ENCODE results near the gene METTL26. TPM values are rescaled to one million over a fixed set of nuclear protein-coding genes. Genes with fewer than 3 reads are reported as not detected.
A peak's percentile ranks its signal among the peaks of the same experiment; 100 is the strongest.

The METTL26 gene
- polyA plus RNA-seq, 2 of the 4 experiments (the other 2 are of a cell fraction) = 47.2 to 78.3 TPM

DNA sequence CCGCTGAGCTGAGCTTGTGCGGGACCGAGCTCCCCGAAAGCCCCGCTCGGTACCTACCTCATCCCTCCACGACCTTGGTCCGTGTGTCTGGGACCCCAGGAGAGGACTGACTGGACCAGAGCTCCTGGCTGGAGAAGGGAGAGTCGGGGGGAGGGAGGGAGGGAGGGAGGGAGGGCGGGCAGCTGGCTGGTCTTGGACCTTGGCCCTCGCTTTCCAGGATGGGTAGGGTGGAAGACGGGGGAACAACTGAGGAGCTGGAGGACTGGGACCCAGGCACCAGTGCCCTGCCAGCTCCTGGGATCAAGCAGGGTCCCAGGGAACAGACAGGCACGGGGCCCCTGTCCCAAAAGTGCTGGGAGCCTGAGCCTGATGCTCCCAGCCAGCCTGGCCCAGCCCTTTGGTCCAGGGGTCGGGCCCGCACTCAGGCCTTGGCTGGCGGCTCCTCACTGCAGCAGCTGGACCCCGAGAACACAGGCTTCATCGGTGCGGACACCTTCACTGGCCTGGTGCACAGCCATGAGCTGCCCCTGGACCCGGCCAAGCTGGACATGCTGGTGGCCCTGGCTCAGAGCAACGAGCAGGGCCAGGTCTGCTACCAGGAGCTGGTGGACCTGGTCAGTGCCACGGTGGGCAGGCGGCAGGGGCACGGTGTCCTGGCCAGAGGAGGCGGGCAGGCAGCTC, 39.9 kb upstream of the METTL26 start (continued):
- TF ChIP-seq CHD2 (IDR thresholded peaks at IDR 0.05; ENCODE audit: low read length, partially characterized antibody) (no peak), JUN (IDR thresholded peaks at IDR 0.05) (no peak), MAX (IDR thresholded peaks at IDR 0.05) (no peak), KDM1A (IDR thresholded peaks at IDR 0.05; ENCODE audit: low read depth) (no peak)

GRCh38 chr16:674968-675883, 39.1 kb upstream of the METTL26 start, which contains the start of gene RHBDL1:
RHBDL1 (plus strand) TSS chr16:675671; CDS start chr16:675791, 120 bp downstream.
- H3K27ac ChIP-seq = peak within 1 kb of the TSS; percentile 63 to 84
- TF ChIP-seq KDM1A (IDR thresholded peaks at IDR 0.05; ENCODE audit: low read depth) (peak; percentile 41; the same call in 1 of the 2 replicates), ZFP36 (IDR thresholded peaks at IDR 0.05; ENCODE audit: borderline replicate concordance, partially characterized antibody) (peak; percentile 100), JUN (IDR thresholded peaks at IDR 0.05) (peak in 1 of 2 experiments; percentile 34; a peak in 1 of 5 replicates), NPAS2 (CRISPR knock-in tag; IDR thresholded peaks at IDR 0.05; ENCODE audit: borderline replicate concordance) (no peak), RNF2 (IDR thresholded peaks at IDR 0.05; ENCODE audit: borderline replicate concordance, low read depth) (no peak), MAX (IDR thresholded peaks at IDR 0.05) (peak; percentile 1; the same call in 1 of the 2 replicates), PBX3 (IDR thresholded peaks at IDR 0.05) (peak; percentile 45; the same call in 1 of the 2 replicates), HMGXB4 (CRISPR knock-in tag; IDR thresholded peaks at IDR 0.05; ENCODE audit: borderline replicate concordance) (no peak)
- peaks cover 25% of the 10 kb centered on the region for H3K4me1 ChIP-seq
- CTCF ChIA-PET = interaction anchor here (1.0 to 2.6 kb wide), 6 partner anchors 9 to 82 kb away, joined by 3 to 21 read pairs (median 6); partner anchors contain the start of gene RHOT2
- WGBS (ENCODE audit: missing lambda C conversion rate) = 7% methylated on average over 39 of the region's 73 CpGs
- peak within 1 kb of the TSS; percentile 98 for H3K4me2 ChIP-seq
- ATAC-seq (peak in 1 of 2 experiments; percentile 15; a peak in 2 of 6 replicates), FAIRE-seq (no peak), DNase-seq (ENCODE audit: low read depth in 1 of 2, low spot score in 1 of 2) (peak in 1 of 2 experiments; percentile 66)
- POLR2A ChIA-PET = interaction anchor here (1.2 to 1.3 kb wide), 2 partner anchors 15 to 26 kb away, joined by 3 to 6 read pairs; partner anchors contain the start of gene WDR90
- H3K4me3 ChIP-seq = peak within 1 kb of the TSS; percentile 50
- H3K9me3 ChIP-seq = no peaks in the 10 kb centered on the region

DNA sequence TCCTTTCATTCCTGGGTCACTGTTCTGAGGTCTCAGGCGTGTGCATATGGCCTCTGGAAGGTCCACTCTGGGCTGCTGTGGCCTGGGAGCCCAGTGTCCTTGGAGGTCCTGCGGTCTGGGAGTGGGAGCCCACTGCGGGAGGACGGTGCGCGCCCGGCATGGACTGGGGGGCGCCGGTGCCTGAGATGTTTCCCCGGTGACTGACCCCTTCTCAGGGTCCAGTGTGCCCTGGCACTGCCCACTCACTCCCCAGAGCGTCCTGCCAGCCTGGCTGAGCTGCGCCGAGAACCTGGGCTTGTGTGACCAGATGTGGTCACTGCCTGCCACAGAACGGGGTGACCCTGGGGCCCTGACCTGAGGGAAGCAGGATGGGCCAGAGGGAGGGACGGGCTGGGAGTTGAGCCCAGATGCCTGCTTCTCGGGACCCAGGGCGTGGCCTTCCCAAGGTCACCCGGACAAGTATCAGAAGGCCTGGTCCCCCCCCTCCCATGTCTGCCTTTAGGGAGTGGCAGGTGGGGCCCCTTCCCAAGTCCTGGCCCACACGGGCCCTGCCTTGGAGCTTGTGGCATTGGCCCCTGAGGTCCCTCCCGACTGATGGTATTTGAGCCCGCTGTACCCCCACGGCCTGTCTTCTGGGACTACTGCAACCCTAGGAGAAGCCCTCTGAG, 38.2 kb upstream of the METTL26 start:
- Histone ChIP-seq H3K4me1 (peaks cover 24% of the 10 kb centered on the region), H3K4me2 (peak overlapping the region; percentile 98), H3K4me3 (no peak overlapping the region), H3K9me3 (no peaks in the 10 kb centered on the region), H3K27ac (peak overlapping the region in 1 of 2 experiments; percentile 84; a peak in 3 of 6 replicates)
- ChIA-PET CTCF (interaction anchor here (1.4 to 2.6 kb wide), 2 partner anchors 8 to 13 kb away, joined by 10 to 21 read pairs; partner anchors contain the start of gene RHOT2), POLR2A (interaction anchor here (1.2 to 1.3 kb wide), 2 partner anchors 14 to 25 kb away, joined by 3 to 6 read pairs; partner anchors contain the start of gene WDR90)
- 77% methylated on average over 12 of the region's 22 CpGs for WGBS (ENCODE audit: missing lambda C conversion rate)
- FAIRE-seq (no peak), DNase-seq (ENCODE audit: low read depth in 1 of 2, low spot score in 1 of 2) (no peak), ATAC-seq (no peak)
- TF ChIP-seq HDAC2 (IDR thresholded peaks at IDR 0.05) = no peak
- TF ChIP-seq ZNF302 (CRISPR knock-in tag; IDR thresholded peaks at IDR 0.05) = no peak
- TF ChIP-seq FOSB (CRISPR knock-in tag; IDR thresholded peaks at IDR 0.05) = no peak
- TF ChIP-seq, protein P1, sequence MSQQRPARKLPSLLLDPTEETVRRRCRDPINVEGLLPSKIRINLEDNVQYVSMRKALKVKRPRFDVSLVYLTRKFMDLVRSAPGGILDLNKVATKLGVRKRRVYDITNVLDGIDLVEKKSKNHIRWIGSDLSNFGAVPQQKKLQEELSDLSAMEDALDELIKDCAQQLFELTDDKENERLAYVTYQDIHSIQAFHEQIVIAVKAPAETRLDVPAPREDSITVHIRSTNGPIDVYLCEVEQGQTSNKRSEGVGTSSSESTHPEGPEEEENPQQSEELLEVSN (IDR thresholded peaks at IDR 0.05; ENCODE audit: borderline replicate concordance, low read depth) = no peak
- no peak for TF ChIP-seq JUN (IDR thresholded peaks at IDR 0.05)
- TF ChIP-seq RAD21 (conservative IDR thresholded peaks at IDR 0.05 in 1 of 2, IDR thresholded peaks at IDR 0.05 in 1 of 2) = no peak
- TF ChIP-seq GATA3 (IDR thresholded peaks at IDR 0.05; ENCODE audit: borderline replicate concordance) = no peak
- TF ChIP-seq RNF2 (IDR thresholded peaks at IDR 0.05; ENCODE audit: borderline replicate concordance, low read depth) = no peak
- TF ChIP-seq POLR2A (IDR thresholded peaks at IDR 0.05; ENCODE audit: low read length) = no peak
- TF ChIP-seq, protein P2, sequence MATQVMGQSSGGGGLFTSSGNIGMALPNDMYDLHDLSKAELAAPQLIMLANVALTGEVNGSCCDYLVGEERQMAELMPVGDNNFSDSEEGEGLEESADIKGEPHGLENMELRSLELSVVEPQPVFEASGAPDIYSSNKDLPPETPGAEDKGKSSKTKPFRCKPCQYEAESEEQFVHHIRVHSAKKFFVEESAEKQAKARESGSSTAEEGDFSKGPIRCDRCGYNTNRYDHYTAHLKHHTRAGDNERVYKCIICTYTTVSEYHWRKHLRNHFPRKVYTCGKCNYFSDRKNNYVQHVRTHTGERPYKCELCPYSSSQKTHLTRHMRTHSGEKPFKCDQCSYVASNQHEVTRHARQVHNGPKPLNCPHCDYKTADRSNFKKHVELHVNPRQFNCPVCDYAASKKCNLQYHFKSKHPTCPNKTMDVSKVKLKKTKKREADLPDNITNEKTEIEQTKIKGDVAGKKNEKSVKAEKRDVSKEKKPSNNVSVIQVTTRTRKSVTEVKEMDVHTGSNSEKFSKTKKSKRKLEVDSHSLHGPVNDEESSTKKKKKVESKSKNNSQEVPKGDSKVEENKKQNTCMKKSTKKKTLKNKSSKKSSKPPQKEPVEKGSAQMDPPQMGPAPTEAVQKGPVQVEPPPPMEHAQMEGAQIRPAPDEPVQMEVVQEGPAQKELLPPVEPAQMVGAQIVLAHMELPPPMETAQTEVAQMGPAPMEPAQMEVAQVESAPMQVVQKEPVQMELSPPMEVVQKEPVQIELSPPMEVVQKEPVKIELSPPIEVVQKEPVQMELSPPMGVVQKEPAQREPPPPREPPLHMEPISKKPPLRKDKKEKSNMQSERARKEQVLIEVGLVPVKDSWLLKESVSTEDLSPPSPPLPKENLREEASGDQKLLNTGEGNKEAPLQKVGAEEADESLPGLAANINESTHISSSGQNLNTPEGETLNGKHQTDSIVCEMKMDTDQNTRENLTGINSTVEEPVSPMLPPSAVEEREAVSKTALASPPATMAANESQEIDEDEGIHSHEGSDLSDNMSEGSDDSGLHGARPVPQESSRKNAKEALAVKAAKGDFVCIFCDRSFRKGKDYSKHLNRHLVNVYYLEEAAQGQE (IDR thresholded peaks at IDR 0.05) = no peak
- no peak for TF ChIP-seq BHLHE40 (IDR thresholded peaks at IDR 0.05; ENCODE audit: low read depth, low read length)
- TF ChIP-seq USF2 (IDR thresholded peaks at IDR 0.05) = no peak

All from A549 (cell line).